Ectodermal cell (in vitro differentiated cells): ENCODE measurements around the gene LRRC15.

ENCODE experiments used
- H3K27ac ChIP-seq: 2 replicates; pipeline ENCODE4 v1.7.0; 2013; ENCODE audit warnings: mild to moderate bottlenecking, low read depth, low read length; ENCODE audit not compliant: insufficient read depth, poor library complexity, severe bottlenecking
- H3K27me3 ChIP-seq: 2 replicates; pipeline ENCODE4 v1.7.0; 2013; ENCODE audit warnings: mild to moderate bottlenecking, low read length; ENCODE audit not compliant: insufficient read depth, control insufficient read depth, poor library complexity, severe bottlenecking
- H3K36me3 ChIP-seq: one replicate; pipeline ENCODE4 v1.7.0; 2013; ENCODE audit warnings: low read length; ENCODE audit not compliant: control insufficient read depth, insufficient read depth
- H3K4me1 ChIP-seq: one replicate; pipeline ENCODE4 v1.7.0; 2013; ENCODE audit warnings: low read length; ENCODE audit not compliant: control insufficient read depth, insufficient read depth
- H3K4me3 ChIP-seq: 2 replicates; pipeline ENCODE4 v1.7.0; 2013; ENCODE audit warnings: low read depth, low read length, control low read depth; ENCODE audit not compliant: insufficient read depth
- H3K9me3 ChIP-seq: 2 replicates; pipeline ENCODE4 v1.7.0; 2013; ENCODE audit warnings: mild to moderate bottlenecking, low read length, moderate library complexity; ENCODE audit not compliant: control insufficient read depth
- WGBS, 2 experiments: methylation state at CpG; one replicate each; pipeline ENCODE4 v1.1.7; 2013; ENCODE audit warnings: missing lambda C conversion rate in 2 of 2; 5-methylcytosine and 5-hydroxymethylcytosine counted together

LRRC15 gene

DNA sequence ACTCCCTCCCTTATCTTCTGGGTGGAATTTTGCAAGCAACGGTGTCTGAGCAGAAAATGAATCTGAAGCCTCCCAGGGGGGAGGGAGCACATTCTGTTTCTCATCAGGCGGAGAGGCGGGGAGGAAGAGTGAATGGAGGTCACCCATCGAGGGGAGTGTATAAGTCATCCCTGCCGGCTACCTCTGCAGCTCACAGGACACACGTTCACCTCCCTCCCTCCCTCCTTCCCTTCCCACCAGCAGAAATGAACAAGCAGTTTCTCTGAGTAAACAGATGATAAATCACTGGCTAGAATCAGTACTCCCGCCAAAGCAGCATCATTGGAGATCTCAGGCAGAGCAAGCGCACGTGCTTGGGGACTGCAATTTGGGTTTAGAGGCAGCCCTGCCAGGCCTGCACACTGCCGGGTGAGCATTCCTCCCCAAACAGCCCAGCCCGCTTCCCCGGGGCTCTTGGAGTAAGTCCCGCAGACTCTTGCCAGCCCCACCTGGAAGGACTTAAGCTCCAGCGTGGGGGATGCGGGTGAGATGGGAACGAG is 56.7 kb downstream of the LRRC15 start:
- peaks cover 38% of the 10 kb centered on the region for H3K27me3 ChIP-seq
- no peaks in the 10 kb centered on the region for H3K36me3 ChIP-seq
- peaks cover 28% of the 10 kb centered on the region for H3K4me1 ChIP-seq
- H3K27ac ChIP-seq, result no peak overlapping the region
- 56 to 61% methylated on average over 16 of the region's 16 CpGs for WGBS, 2 experiments
- no peak overlapping the region for H3K4me3 ChIP-seq
- no peaks in the 10 kb centered on the region for H3K9me3 ChIP-seq

DNA sequence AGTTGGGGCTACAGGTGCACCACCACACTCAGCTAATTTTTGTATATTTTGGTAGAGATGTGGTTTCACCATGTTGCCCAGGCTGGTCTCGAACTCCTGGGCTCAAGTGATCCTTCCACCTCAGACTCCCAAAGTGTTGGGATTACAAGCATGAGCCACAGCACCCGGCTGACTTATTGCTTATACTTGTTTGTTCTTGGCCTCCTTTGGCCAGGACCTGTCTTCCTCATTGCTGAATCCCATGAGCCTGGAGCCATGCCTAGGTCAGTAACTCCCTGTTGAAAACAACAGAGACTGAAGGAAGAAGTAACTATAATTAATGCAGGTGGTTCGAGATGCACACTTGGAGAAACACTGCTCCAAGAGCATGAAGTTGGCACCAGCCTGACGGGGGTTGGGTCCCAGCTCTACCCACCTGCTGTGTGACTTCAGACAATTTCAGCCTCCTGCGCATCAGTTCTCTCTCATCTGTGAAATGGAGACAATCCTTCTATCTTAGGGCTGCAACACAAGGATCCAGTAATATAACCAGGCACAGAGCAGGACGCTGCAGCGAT is 57.3 kb downstream of the LRRC15 start:
- H3K27ac ChIP-seq, result no peak overlapping the region
- peaks cover 32% of the 10 kb centered on the region for H3K4me1 ChIP-seq
- no peaks in the 10 kb centered on the region for H3K36me3 ChIP-seq
- H3K27me3 ChIP-seq, result peaks cover 35% of the 10 kb centered on the region
- H3K9me3 ChIP-seq, result no peaks in the 10 kb centered on the region
- H3K4me3 ChIP-seq, result no peak overlapping the region
- WGBS, 2 experiments, result 84 to 89% methylated on average over 7 of the region's 7 CpGs

DNA sequence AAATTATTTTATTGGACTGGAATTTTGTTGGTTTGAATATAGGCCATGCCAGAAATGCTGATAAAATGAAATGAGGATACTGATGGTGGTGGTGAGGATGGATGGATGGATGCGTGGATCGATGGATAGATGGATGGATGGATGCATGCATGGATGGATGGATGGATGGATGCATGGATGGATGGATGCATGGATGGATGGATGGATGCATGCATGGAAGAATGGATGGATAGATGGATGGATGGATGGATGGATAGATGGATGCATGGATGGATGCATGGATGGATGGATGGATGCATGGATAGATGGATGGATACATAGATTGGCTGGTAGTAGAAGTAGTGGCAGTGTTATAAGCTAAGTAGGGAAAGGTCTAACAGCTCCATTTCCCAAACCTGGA is 58.5 kb downstream of the LRRC15 start:
- Histone ChIP-seq H3K36me3 (no peaks in the 10 kb centered on the region), H3K4me1 (peaks cover 45% of the 10 kb centered on the region), H3K9me3 (no peaks in the 10 kb centered on the region), H3K27me3 (peaks cover 22% of the 10 kb centered on the region), H3K4me3 (no peak overlapping the region), H3K27ac (no peak overlapping the region)
- 95 to 99% methylated on average over 2 of the region's 2 CpGs for WGBS, 2 experiments

DNA sequence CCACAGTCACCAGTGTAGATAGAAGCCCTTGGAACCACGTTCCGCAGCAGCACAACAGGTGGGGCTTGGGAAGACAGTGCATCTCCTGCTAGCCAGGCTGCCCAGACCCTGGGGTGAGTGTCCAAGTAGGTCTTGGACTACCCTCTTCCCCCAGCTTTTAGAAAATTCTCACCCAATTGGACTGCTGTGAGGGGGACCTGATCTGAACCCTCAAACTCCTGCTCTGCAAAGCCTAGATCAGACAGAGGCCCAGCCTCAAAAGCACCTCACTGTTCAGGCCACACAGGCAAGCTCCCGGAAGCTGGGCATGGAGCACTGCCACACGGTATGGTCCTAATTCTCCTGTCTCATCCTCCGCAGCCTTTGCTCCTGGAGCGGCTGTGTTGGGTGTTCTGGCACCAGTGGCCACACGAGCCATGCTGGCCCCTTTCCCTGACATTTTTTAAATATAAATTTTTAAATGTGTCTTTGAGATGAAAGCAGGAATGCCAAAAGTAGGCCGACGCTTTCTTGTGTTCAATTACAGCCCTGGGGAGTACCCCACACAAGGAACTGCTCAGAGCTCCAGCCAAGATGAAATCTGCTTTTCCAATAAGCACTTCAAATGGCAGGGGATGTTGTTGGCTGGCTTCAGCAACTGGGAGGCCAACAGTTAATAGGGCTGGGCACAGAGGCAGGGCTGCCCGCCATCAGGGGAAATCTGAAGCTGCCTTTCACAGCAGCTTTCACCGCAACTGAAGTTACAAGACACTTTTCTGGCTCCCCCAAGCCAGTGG is 59.3 kb downstream of the LRRC15 start:
- Histone ChIP-seq H3K27me3 (peaks cover 19% of the 10 kb centered on the region), H3K4me3 (no peak overlapping the region), H3K36me3 (no peaks in the 10 kb centered on the region), H3K9me3 (no peaks in the 10 kb centered on the region), H3K4me1 (peaks cover 50% of the 10 kb centered on the region), H3K27ac (no peak overlapping the region)
- 89 to 94% methylated on average over 11 of the region's 11 CpGs for whole genome bisulfite sequencing, 2 experiments

DNA sequence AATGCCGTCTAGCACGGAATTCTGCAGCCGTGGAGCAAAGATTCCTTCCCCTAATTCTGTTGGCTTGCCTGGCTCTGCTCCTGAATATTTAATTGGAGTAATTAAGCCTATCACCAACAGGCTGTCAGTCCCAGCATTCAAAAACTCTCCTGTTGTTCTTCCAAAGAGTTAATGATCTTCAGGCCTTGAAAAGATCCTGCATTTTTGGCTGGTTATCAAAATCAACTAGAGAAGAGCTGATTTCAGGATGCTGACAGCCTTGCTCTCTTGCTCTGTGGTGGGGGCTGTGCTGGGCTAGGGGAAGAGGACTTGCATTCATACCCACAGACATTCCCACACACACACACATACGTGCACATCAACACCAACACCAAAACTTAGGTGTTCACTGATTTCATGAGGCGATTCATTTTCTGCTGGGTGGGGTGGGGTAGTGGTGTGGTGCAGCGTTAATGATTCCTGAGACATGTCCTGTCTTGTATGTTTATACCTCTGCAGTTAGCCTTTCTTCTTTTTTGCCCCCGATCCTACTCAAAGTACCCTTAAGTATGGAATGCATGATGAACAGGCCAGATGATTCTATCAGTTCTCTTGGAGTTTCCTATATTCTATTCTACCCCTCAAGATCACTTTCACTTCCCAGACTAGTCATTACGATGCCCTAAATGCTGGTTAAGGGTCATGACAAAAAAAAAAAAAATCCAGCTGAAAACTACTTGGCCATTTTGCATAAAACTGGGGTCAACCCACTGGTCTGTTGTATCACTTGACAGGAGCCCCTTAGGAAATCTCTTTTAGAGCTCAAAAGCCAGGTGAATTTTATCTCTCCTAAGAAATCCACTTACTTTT is 60.7 kb downstream of the LRRC15 start:
- WGBS, 2 experiments, result 85 to 90% methylated on average over 5 to 8 of the region's 8 CpGs
- Histone ChIP-seq H3K27me3 (peaks cover 15% of the 10 kb centered on the region), H3K36me3 (no peaks in the 10 kb centered on the region), H3K9me3 (no peaks in the 10 kb centered on the region), H3K27ac (no peak overlapping the region), H3K4me1 (peaks cover 47% of the 10 kb centered on the region), H3K4me3 (no peak overlapping the region)

DNA sequence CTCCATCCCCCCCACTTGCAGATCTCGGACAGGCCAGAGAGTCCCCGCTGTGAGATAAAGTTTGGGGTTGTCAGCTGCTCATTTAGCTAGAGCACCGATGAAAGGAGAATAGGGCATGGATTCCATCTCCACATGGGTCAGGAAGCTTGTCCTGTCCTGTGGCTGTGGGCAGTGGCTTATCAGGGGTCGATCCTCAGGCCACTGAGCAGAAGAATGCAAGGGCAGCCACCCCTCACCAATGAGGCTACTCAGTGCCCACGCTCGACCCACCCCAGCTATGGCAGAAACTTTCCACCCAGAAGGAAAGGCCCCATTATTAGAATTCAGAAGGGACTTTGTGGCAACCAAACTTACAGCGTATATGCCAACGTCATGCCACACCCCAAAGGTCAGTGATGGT is 61.7 kb downstream of the LRRC15 start:
- 87 to 89% methylated on average over 8 of the region's 8 CpGs for WGBS, 2 experiments
- H3K27me3 ChIP-seq, result peaks cover 12% of the 10 kb centered on the region
- H3K9me3 ChIP-seq, result no peaks in the 10 kb centered on the region
- H3K4me3 ChIP-seq, result no peak overlapping the region
- no peak overlapping the region for H3K27ac ChIP-seq
- no peaks in the 10 kb centered on the region for H3K36me3 ChIP-seq
- H3K4me1 ChIP-seq, result peaks cover 43% of the 10 kb centered on the region

DNA sequence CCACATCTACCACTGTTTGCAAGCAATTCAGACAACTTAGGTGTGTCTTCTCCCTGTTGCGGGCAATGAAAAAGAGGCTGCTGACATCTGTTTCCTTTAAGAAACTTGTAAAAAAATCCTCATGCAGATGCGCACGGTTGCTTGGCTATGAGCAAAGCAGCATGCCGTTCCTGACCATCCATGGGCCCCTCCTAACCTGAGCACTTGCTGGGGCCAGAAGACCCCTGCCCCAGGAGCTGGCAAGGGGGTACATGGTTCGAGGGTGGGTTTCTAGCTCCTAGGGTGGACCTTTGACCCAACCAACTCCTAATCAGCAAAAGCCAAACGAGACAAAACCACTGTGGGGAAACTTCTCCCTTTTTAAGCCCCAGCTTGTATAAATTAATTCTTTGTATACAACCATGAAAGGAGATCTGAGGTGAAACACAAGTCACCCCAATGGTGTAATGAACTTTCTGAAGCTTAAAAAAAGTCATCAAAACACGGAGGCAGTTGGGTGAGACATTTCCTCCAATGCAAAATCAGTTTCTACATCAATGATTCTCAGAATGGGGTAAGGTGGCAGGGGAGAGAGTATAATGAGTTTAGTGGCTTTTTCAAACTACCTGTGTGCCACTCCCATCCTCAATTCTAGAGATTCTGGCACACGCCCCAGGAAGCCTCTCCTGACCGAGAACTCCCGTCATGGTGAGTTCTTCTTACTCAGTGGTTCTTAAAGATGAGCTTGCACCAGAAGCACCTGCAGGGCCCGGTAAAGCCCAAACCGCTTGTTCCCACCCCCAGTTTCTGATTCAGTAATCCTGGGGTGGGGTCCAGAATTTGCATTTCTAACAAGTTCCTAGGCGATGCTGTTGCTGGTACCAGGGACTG is 62.5 kb downstream of the LRRC15 start:
- Histone ChIP-seq H3K27me3 (peaks cover 4% of the 10 kb centered on the region), H3K4me1 (peaks cover 39% of the 10 kb centered on the region), H3K36me3 (no peaks in the 10 kb centered on the region)

DNA sequence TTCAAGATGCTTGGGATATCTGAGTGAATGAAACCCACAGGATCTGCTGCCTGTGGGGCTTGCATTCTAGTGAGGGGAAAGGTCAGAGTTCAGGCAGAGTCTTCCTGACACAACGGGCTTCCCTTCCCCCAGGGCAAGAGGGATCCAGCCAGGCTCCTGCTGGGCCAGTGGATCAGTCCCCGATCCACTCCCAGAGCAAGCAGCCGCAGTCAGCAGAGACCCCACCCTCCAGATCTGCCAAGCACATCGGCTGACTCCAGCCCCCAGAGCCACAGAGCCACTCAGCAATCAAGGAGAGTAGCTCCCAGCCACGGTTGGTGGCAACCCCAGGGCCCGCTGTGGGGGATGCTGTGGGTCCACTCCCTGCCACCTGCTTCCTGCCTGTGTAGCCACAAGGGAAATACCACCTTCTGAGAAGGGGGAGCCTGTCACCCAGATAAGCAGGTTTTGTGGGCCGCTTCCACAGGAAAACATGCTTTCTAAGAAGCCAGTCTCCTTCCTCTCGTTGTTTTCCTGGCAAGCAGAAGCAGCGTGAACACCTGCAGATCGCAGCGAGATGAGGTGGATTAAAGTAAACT is 63.3 kb downstream of the LRRC15 start:
- no peaks in the 10 kb centered on the region for H3K9me3 ChIP-seq
- H3K27me3 ChIP-seq, result peaks cover 3% of the 10 kb centered on the region
- 41 to 46% methylated on average over 11 of the region's 11 CpGs for WGBS, 2 experiments
- no peaks in the 10 kb centered on the region for H3K36me3 ChIP-seq
- peaks cover 39% of the 10 kb centered on the region for H3K4me1 ChIP-seq
- no peak overlapping the region for H3K27ac ChIP-seq
- H3K4me3 ChIP-seq, result no peak overlapping the region

More for the DNA sequence above, 62.5 kb downstream of the LRRC15 start:
- Histone ChIP-seq H3K4me3 (no peak overlapping the region), H3K9me3 (no peaks in the 10 kb centered on the region), H3K27ac (no peak overlapping the region)
- WGBS, 2 experiments, result 70 to 75% methylated on average over 12 to 13 of the region's 13 CpGs

DNA sequence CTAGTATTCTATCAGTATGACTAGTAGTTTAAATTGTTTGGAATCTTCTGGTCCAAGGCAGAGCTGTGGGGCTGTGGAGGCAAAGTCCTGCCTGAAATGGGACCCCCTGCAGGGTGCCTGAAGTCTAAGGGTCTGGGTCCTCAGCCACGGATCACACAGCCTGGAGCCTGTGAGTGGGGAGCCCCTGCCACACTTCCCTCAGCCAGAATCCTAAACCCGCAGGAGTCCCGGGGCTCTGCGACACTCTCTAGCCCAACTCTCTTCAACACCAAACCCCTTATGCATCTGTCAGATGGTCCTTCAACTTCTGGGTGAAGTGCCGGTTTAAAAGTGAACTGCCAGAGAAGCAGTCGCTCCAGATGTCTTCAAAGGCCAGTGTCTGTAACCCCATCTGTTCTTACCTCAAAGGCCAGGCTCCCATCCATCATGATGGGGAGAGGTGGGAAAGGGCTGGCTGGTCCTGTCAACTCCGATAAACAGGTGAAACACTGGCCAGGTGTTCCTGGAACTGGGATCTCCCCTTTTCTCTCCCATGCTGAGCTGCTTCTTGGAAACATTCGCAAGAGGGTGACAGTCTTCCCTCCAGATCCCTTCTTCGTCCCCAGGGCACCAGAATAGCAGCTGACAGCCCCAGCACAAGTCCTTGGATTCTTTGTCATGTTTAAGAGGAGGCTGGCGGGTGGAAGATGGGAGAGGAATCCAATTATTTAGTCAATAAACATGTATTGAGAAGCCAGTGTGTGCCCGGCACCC is 64.0 kb downstream of the LRRC15 start:
- 41 to 49% methylated on average over 11 of the region's 11 CpGs for WGBS, 2 experiments
- Histone ChIP-seq H3K4me1 (peaks cover 40% of the 10 kb centered on the region), H3K27me3 (peaks cover 2% of the 10 kb centered on the region), H3K36me3 (no peaks in the 10 kb centered on the region), H3K4me3 (no peak overlapping the region), H3K9me3 (no peaks in the 10 kb centered on the region), H3K27ac (no peak overlapping the region)
